Stomach (tissue), 4 donors: ENCODE data around the gene COBL.

Source experiments
- CTCF ChIP-seq, 7 experiments: fragments of 450-650 bp in 4 of 7; fragments of 200-600 bp in 3 of 7; sonication (generic) in 3 of 7; IDR thresholded peaks; one replicate each; pipeline ENCODE4 v1.5.1; 2016 to 2019; ENCODE audit warnings: antibody characterized with exemption in 7 of 7, control low read depth in 2 of 7, mild to moderate bottlenecking in 1 of 7
- POLR2AphosphoS5 ChIP-seq, 3 donors: sonication (generic); formaldehyde crosslinking; IDR thresholded peaks; one replicate each; pipeline ENCODE4 v1.6.1; 2016; ENCODE audit warnings: antibody characterized with exemption in 3 of 3

GRCh38 chr7:51121931-51122425 lies 194.6 kb downstream of the COBL start:
- TF ChIP-seq CTCF (IDR thresholded peaks at IDR 0.05) (no peak), POLR2AphosphoS5 (IDR thresholded peaks at IDR 0.05) (no peak)
